Measurements from ENCODE around the gene MCTP1.

DNA sequence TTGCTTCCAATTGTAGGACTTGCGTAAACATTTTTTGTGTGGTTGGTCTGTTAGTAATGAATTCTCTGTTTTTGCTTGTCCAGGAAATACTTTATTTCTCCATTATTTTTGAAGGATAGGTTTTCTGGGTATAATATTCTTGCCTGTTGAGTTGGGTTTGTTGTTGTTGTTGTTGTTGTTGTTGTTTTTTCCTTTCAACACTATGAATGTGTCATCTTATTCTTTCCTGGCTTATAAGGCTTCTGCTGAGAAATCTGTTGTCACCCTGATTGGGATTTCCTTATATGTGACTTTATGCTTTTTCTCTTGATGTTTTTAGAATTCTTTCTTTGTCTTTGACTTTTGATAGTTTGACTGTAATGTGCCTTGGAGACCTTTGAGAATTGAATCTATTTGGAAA, 626.6 kb downstream of the MCTP1 start:
- TF ChIP-seq NR3C1 (CRISPR knock-in tag; conservative IDR thresholded peaks at IDR 0.05; ENCODE audit: low read depth): no peak
- no peak for TF ChIP-seq NFYB (CRISPR knock-in tag; conservative IDR thresholded peaks at IDR 0.05; ENCODE audit: low read depth)
- no peak for TF ChIP-seq EMX1 (CRISPR knock-in tag; IDR thresholded peaks at IDR 0.05)
- no peak for TF ChIP-seq CREB1 (CRISPR knock-in tag; IDR thresholded peaks at IDR 0.05)
- TF ChIP-seq, protein P1, sequence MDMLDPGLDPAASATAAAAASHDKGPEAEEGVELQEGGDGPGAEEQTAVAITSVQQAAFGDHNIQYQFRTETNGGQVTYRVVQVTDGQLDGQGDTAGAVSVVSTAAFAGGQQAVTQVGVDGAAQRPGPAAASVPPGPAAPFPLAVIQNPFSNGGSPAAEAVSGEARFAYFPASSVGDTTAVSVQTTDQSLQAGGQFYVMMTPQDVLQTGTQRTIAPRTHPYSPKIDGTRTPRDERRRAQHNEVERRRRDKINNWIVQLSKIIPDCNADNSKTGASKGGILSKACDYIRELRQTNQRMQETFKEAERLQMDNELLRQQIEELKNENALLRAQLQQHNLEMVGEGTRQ (CRISPR knock-in tag; IDR thresholded peaks at IDR 0.05): no peak
- TF ChIP-seq TEAD4 (CRISPR knock-in tag; IDR thresholded peaks at IDR 0.05): no peak
- no peak for TF ChIP-seq ELF4 (CRISPR knock-in tag; IDR thresholded peaks at IDR 0.05; ENCODE audit: low read depth)
- TF ChIP-seq CTCF (IDR thresholded peaks at IDR 0.05): no peak
- TF ChIP-seq USF1 (CRISPR knock-in tag; IDR thresholded peaks at IDR 0.05): no peak

All from WTC11 (cell line).